ENCODE results near the gene SNAI3. TPM values are rescaled to one million over a fixed set of nuclear protein-coding genes. Genes with fewer than 3 reads are reported as not detected.

Gene SNAI3
- total RNA-seq, 1 experiment from 2014 or later: not detected

- Histone ChIP-seq H3K27me3 (ENCODE audit: control insufficient read depth, insufficient read depth, low read length) (no peaks in the 10 kb centered on the region), H3K27ac (ENCODE audit: low read length) (no peak overlapping the region), H3K9me3 (ENCODE audit: control insufficient read depth, insufficient read depth, low read depth, low read length) (no peaks in the 10 kb centered on the region), H3K4me3 (ENCODE audit: low read depth in 2 of 2, low read length in 2 of 2) (no peak overlapping the region), H3K4me1 (ENCODE audit: control insufficient read depth, insufficient read depth, low read length) (peaks cover 9% of the 10 kb centered on the region), H3K36me3 (ENCODE audit: control insufficient read depth, insufficient read depth, low read length) (peaks cover 6% of the 10 kb centered on the region; the same call in 1 of the 2 replicates)
- intact Hi-C loops (cut with micrococcal nuclease; ENCODE audit: unreplicated experiment): no loop called here
- DNase-seq (ENCODE audit: low read depth, low spot score) (no peak), ATAC-seq (no peak)
- in situ Hi-C loops (cut with HindIII; ENCODE audit: low pct_unique_long_range_greater_than_20kb, low sequenced_read_pairs): no loop called here
- BruUV-seq (replicated peaks): no TSS peak
- no peak for TF ChIP-seq POLR2AphosphoS5 (IDR thresholded peaks at IDR 0.05; ENCODE audit: low read depth, low read length)
- TF ChIP-seq TCF7L2 (IDR thresholded peaks at IDR 0.05; ENCODE audit: low read depth, low read length): no peak
- TF ChIP-seq CTCF (IDR thresholded peaks at IDR 0.05): no peak
- no peak for TF ChIP-seq REST (IDR thresholded peaks at IDR 0.05; ENCODE audit: insufficient read depth in 1 of 2, low read depth in 2 of 2, low read length in 1 of 2)
- TF ChIP-seq SIN3A (IDR thresholded peaks at IDR 0.05; ENCODE audit: borderline replicate concordance, insufficient read depth, low read depth, low read length): no peak
- ChIA-PET POLR2A (no interaction called here), CTCF (no interaction called here)
These were observed 16.3 kb upstream of the SNAI3 start for GRCh38 chr16:88702371-88703210.

- in situ Hi-C loops (cut with HindIII; ENCODE audit: low pct_unique_long_range_greater_than_20kb, low sequenced_read_pairs): no loop called here
- POLR2A ChIA-PET: no interaction called here
- CTCF ChIA-PET: no interaction called here
- DNase-seq (ENCODE audit: low read depth, low spot score) (no peak), ATAC-seq (no peak)
- no peak for TF ChIP-seq TCF7L2 (IDR thresholded peaks at IDR 0.05; ENCODE audit: low read depth, low read length)
- no peak for TF ChIP-seq REST (IDR thresholded peaks at IDR 0.05; ENCODE audit: insufficient read depth in 1 of 2, low read depth in 2 of 2, low read length in 1 of 2)
- no peak for TF ChIP-seq CTCF (IDR thresholded peaks at IDR 0.05)
- no peak for TF ChIP-seq SIN3A (IDR thresholded peaks at IDR 0.05; ENCODE audit: borderline replicate concordance, insufficient read depth, low read depth, low read length)
- TF ChIP-seq POLR2AphosphoS5 (IDR thresholded peaks at IDR 0.05; ENCODE audit: low read depth, low read length): no peak
- BruUV-seq (replicated peaks): no TSS peak
- Histone ChIP-seq H3K4me3 (ENCODE audit: low read depth in 2 of 2, low read length in 2 of 2) (no peak overlapping the region), H3K27me3 (ENCODE audit: control insufficient read depth, insufficient read depth, low read length) (no peaks in the 10 kb centered on the region), H3K27ac (ENCODE audit: low read length) (no peak overlapping the region), H3K36me3 (ENCODE audit: control insufficient read depth, insufficient read depth, low read length) (peaks cover 3% of the 10 kb centered on the region; the same call in 1 of the 2 replicates), H3K4me1 (ENCODE audit: control insufficient read depth, insufficient read depth, low read length) (peaks cover 4% of the 10 kb centered on the region; the same call in 1 of the 2 replicates), H3K9me3 (ENCODE audit: control insufficient read depth, insufficient read depth, low read depth, low read length) (no peaks in the 10 kb centered on the region)
- intact Hi-C loops (cut with micrococcal nuclease; ENCODE audit: unreplicated experiment): no loop called here
These were observed 15.5 kb upstream of the SNAI3 start for GRCh38 chr16:88701581-88702370.
